HG02884 (cell line): Measurements from ENCODE around the gene PLAC1.

Experiments used
- ATAC-seq: cut with Tn5 transposase; IDR thresholded peaks from one replicate; pipeline ENCODE4 v1.9.1; 2021; ENCODE audit warnings: mild to moderate bottlenecking, moderate library complexity; ENCODE audit not compliant: unreplicated experiment

PLAC1 gene

DNA sequence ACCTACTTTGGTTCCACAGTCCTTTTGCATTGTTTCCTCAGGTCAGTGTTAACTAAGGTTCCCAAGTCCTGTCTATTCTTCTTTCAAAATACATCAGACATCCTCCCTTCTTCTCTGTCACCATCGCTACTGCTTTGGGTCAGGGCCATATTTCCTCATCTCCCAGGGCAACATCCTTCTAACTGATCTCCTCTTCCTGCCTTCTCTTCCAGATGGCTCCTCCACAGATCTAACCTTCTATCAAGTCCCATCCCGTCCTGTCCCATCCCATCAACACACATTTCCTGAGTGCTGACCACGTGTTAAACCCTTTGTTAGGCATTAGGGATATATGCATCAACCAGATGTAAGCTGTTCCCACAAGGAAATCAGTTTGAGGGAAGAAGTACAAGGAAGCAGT, 25.9 kb downstream of the PLAC1 start:
- no peak for ATAC-seq

DNA sequence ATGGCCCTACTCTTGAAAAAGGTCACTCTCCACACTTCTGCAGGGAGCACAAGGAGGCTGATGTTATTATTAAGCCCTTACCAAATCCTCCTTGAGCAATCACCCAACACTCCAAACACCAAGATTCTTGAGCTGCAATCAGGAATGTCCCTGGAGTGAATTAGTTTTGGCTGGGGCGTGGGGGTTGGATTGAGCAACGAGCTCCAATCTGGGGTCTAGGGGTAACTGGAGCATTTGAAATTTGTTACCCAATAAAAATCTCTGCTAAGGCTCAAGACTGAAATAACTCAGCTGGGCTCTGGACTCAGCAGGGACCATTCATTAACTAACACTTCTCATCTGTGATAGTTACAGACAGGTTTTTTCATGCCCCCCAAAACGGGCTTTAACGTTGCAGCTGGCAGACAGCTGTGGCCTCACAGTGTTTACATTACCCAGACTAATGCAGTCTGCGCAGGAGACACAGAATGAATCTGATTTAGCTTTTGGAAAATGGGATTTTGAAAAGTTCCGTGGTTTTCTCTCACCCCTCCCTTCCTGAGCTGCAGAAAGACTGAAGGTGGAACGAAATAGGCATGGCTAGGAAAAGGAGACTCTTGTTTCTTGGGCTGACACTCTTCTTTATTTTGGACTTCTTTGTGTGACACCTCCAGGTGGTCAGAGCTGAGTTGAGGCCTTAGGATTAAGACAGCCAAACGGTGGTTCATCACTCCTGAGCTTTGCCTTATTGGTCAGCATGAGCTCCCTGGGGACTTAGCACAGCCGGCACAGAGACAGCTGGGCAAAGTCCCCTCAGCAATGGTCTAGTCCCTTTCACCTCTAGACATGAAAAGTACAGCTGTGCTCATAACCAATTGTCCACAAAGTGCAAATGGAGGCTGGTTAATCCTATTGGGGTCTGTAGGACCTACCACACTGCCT, 26.6 kb downstream of the PLAC1 start:
- ATAC-seq = no peak

DNA sequence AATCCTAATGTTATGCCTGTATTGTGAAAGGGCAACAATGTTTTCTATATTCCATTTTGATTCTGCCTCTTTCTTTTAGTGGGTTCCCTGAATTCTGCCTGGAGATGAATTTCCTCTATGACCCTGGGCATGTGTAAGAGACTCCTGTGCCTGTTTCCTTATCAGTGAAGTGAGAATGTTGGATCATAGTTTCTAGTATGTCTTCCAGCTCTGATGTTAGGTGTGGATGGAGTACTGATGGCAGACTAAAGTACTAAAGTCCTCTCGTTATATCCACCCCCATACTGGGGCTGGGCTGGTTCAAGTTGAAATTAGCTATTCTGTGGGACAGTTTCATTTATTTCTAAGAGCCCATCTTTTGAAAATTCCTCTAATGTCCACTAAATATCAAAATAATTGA, 29.6 kb downstream of the PLAC1 start:
- no peak for ATAC-seq

DNA sequence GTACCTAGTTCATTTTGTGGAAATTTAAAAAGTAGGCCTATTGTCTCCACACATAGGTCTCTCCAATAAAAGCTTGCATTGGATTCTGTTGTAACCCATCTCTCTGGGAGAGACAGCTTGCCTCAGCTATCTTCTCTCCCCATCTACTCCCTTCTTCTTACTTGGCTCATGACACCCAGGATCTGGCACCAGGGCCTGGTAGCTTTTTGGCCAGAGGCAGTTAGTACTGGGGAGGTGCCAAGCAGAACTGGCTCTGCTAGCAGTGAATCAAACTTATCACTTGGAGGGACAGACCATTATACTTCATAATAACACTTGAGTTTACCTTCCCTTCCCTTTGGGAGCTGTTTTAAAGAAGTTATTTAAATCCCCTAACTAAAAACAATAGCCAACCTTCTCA, 31.8 kb downstream of the PLAC1 start:
- no peak for ATAC-seq

DNA sequence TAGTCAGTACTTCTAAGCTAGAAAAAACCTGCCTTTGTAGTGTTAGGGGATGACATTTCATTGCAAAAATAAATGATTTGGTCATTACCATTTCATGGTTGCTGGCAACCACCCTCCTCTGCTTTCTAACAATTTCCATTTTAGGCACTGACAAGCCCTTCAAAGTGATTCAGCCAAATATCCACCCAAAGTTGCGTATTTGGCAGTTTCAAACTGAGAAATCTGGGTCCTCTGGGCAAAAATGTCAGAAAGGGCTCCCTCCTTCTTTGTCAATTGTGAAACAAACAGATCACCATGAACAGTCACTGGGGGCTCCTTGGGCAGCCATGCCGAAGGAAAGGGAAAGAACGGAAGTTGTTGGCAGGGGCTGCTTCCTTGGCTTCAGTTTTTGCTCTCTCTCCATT, 33.0 kb downstream of the PLAC1 start:
- no peak for ATAC-seq

DNA sequence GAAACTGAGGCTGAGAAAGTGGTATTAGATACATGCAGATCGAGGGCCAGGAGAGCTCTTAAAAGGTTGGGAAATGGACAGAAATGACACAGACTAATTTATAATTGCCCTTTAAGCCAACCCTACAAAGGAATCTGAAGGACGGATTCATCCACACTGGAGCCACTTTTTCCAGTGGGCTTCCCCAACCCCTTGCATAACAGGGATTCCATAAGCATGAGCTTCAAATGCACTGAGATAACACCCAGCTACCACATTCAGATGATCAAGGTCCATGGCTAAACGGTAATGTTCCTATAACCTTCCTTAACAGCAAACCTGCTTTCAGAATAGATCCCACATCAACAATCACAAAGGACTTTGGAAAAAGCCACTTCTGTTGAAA, 34.2 kb downstream of the PLAC1 start:
- ATAC-seq = no peak

DNA sequence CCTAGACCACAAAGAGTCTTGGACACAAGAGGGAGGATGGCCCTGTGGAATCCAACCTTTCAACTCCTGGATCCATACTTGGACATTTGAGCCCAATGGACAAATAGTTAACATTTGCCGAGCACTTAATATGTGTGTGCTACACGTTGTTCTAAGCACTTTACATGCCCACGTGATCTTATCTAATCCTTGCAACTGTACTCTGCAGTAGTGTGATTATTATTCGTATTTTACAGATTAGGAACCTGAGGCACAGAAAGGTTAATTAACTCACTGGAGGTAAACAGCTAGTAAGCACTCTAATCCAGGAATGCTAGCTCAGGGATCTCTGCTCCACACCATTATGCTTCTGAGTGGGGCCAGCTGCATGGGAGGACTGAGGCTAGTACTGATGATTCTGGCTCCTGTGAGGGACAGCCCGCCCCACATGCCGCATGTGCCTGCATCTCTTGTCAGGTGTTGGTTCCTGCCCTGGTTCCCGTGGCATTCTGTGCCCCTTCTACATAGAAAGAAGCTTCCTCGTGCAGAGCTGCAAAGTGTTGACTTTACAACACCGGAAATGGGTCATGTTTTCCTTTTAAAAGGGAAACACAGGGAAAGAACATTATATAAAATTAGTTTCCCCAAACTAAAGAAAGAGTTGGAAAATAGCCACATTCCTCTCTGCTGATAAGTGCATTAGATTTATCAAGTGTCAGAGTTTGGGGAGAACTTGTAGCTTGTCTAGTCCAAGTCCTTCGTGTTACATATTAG, 34.8 kb downstream of the PLAC1 start:
- ATAC-seq = no peak

DNA sequence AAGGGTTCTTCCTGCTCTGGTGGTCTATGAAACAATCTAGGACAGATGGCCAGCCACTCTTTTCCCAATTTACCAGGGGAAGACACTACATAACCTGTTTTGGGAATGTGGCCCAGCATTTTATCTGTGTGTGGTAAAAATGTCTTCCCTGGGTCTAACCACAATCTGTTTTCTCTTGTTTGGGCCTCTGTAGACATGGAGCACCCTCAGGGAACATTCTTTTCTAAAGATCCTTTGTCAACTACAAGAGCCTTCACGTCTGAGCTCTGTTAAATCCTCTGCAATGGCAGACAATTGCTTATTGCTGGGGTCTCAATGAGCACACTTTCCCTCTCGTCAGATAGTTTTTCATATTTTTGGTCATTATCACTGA, 35.5 kb downstream of the PLAC1 start:
- no peak for ATAC-seq

DNA sequence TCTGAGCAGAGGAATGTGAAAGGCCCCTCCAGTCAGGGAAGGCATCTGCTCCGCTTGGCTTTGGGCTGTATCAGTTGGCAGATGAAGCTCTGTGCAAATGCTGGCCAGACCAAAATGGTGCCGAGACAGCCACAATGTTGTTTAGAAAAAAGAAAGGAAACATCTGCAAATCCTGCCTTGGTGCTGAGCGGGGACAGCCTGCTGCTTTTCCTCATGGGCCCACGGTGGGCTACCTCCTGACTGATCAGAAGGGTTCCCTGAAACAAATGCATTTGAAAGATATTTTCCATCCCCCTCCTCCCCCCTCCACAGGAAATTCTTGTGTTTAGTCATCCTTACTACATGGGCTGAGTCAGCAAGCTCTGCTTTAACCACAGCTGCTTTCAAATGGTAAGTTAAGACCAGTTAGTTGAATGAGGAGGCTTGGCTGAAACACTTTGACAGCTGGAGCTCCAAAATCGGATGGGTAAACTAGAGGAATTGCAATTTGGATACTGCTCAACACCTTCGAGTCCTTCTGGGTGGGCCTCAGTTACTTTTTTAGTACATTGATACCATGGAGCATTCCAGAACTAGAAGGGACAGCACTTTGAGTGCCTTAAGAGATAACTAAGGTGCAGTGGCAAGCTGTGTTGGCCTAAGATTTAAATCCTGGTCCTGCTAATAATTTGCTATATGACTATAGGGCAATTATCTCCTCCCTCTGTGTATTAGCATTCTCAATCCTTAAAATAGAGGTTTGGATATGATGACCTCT, 36.0 kb downstream of the PLAC1 start:
- ATAC-seq = peak; percentile 88

DNA sequence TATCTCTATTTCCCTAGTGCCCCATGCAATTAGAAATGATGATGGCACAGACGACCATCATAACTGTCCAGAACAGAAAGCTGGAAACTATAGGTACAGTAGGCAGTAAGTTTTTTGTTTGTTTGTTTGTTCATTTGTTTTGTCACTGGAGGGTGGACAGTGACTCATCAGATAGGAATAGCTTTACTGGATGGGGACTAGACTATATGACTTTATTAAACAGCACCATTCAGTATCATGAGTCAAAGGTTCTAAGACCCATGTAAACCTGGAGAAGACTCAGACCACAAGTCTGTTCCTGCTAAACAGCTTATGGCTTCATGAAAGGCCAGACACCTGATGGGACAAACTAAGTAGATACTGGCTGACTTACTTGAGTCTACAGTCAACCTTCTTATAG, 38.4 kb downstream of the PLAC1 start:
- ATAC-seq = no peak

DNA sequence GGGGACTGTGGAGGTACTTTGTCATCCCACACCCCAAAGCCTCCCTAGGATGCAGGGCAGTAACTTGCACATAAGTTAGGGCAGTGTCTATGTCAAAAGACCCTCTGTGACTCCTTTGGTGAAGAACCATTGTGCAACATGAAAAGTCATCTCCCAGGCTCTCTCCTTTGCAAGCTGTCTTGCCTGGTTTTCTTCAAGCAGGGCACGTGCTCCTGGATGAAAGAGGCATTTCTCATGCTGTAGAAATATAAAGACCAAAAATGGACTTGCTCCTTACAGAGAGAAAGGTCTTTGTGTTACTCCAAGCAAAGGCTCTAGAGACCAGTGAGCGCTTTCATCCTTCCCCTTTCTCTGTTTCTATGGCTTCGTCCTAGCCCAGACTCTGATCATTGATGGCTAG, 44.9 kb downstream of the PLAC1 start:
- ATAC-seq = no peak

DNA sequence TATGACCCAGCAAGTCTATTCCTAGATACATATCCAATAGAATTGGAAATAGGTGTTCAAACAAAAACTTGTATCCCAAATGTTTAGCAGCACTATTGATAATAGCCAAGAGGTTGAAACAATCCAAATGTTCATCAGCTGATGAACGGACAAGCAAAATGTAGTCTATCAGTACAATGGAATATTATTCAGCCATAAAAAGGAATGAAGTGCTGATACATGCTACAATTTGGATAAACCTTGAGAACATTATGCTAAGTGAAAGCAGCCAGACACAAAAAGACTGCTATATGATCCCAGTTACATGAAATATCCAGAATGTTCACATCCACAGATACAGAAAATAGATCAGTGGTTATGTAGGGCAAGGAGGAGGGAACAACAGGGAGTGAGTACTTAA, 50.1 kb downstream of the PLAC1 start:
- ATAC-seq = no peak

DNA sequence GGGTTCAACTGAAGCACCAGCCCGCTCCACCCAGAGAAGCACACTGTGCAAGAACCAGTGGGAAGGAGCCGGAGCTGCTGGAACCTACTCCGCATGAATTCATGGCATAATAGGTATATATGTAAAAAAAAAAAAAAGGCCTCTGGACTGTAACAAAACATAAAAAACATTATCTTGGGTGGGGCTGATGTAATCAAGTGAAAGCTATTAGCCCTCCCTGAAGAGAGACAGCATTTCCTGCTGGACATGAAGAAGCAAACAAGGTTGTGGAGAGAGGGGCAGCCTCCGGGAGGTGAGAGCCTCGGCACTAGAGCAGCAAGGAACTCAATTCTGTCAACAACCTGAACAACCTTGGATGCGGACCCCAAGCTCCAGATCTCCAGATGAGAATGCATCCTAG, 50.7 kb downstream of the PLAC1 start:
- no peak for ATAC-seq

DNA sequence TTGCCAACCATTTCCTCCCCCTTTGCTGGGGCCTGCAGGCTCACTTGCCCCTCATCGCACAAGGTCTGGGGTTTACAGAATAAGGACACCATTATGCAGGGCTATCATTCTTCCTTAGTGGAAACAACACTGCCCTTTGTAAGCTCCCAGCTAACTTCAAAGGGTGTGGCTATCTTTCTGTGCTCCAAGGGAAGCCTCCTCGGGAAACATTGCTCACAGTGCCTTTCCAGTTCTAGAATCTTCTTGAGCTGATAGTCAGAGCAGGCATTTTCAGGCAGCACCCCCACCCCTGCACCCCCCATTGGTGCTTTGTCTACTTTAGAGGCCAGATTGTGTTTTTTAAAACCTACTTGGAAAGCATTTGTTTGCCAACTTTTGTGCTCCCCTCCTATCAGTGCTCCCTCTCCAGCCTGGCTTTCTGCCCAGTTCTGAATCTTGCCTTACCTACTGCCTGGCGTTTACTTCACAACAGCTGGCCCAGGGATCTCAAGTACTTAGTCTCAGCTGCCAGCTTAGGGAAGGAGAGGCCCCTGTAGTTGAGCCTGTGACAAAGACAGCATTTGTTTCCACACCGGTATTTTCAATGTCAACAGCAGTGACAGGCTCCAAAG, 53.5 kb downstream of the PLAC1 start:
- no peak for ATAC-seq

DNA sequence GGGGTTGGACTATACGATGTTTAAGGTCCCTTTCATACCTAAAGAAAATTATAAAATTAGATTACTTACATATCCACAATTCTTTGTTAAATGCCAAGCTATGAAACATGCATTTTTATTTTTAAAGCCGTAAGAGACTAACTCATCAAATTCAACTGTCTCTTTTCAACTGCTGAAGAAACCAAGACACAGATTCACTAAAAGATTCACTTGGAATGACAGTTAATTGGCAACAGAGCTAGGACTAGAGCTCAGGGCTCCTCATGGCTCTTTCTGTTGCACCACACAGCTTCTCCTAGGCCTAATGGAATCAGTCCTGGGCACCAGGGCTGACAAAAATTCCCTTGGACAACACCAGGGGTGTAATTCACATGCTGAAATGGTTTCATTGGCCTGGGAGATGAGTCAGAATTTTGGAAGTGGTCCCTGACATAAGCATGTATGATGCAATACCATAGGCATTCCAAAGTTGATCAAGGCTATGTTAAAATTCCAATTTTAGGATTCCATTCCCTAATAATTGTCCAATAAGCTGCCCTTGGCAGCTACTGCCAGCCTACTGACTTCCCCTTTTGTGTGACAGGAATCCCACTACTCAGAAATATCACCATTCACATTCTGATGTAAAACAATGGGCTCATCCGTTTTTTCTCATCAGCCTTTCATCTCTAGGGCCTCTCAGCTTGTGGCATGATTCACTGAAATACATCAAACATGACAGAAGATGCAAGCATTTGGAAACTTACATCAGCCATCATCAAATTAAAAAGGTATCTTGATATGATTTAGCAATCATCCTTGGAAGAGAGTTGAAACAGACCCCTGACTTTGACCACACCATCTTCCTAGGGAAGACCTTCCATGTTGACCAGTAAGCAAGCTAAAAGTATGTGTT, 54.2 kb downstream of the PLAC1 start:
- ATAC-seq = no peak

DNA sequence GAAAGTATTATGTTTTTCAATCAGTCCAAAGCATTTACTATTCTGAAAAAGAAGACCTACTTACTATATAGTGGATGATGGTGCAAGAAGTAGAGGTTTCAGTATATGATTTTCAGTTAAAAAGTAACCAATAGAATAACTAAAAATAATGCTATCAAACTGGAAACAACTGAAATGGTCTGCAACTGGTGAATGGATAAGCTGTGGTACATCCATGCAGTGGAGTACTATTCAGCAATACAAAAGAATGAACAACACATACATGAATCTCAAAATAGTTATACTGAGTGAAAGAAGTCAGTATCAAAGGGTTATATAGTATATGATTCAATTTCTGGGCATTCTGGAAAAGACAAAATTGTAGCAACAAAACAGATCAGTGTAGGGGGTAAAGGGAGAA, 55.9 kb downstream of the PLAC1 start:
- no peak for ATAC-seq

DNA sequence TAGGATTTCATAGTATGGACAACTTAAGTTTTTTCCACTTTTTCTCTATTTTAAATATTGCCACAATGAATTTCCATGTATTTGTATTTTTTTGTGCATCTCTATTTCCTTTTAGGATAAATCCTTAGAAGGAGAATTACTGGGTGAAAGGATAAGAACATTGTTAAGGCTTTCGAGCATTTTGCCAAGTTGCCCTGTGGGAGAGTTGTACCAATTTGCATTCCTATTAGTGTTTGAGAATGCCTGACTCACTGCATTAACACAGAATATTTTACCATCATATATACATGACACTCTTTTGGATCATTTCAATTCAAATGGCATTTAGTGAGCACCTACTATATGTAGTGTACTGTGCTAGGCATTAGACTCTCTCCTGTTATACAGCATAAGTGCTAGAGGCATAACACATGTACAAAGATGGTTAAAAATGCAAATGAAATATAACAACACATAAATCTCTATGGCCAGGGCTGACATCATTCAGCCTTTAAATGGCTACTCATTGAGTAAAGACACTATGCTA, 57.0 kb downstream of the PLAC1 start:
- ATAC-seq = no peak

DNA sequence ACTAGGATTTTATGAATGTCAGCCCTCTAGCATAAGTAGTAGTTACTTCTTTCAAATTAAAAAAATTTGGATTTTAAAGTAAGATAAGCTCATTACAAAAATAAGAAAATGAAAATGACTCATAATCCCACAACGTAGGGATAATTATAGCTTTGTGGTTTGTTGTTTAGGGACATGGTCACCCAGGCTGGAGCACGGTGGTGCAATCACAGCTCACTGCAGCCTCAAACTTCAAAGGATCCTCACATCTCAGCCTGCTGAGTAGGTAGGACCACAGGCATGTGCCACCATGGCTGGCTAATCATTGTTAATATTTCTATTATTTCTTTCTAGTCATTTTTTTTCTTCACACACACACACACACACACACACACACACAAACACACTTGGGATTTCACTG, 57.6 kb downstream of the PLAC1 start:
- ATAC-seq = no peak

DNA sequence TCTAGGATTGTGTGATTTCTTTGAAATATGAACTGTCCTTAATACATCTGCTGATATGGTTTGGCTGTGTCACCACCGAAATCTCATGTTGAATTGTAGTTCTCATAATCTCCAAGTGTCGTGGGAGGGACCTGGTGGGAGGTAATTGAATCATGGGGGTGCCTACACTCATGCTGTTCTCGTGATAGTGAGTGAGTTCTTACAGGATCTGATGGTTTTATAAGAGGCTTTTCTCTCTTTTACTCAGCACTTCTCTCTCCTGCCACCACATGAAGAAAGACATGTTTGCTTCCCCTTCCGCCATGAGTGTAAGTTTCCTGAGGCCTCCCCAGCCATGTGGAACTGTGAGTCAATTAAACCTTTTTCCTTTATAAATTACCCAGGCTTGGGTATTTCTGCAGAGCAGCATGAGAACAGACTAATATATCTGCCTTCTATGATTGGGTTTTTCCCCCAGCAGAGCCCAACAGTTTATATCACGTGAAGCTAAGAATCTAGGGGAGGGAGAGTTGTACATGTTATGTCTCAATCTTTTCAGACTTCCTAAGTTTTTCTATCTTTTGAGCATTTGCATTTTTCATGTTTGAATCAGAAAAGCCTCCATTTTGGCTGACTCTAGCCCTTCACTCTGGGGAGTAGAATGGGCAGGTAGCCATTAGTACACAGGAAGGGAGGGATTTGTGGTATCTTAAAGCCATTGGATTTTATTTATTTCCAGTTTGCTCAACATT, 58.9 kb downstream of the PLAC1 start:
- ATAC-seq = no peak
